IMR-90 (cell line): ENCODE measurements around the gene PKHD1. TPM values are rescaled to one million over a fixed set of nuclear protein-coding genes. Genes with fewer than 3 reads are reported as not detected.

Source experiments
- ATAC-seq: fragments of 200-7000 bp; cut with Tn5 transposase; 2 replicates; pipeline ENCODE4 v1.9.1; 2020; ENCODE audit warnings: low read depth, mild to moderate bottlenecking, moderate library complexity
- BruUV-seq: library from RNA; stranded (reverse); fragments of 400-500 nt; replicated peaks from 2 replicates; lab custom pipeline; 2021; lab: Mats Ljungman, UMichigan
- CTCF ChIA-PET: fragments of 300-600 bp; formaldehyde crosslinking; extraction: SDS; loops from one replicate; lab custom pipeline; 2021; ENCODE audit warnings: antibody characterized with exemption; lab: Yijun Ruan, JAX
- POLR2A ChIA-PET: fragments of 300-600 bp; sonication (Branson Sonifier 250); formaldehyde crosslinking; loops from one replicate; lab custom pipeline; 2022; ENCODE audit warnings: antibody characterized with exemption; ENCODE audit not compliant: unreplicated experiment; lab: Charles Lee
- DNase-seq: peaks from one replicate; pipeline ENCODE4 v3.0.0; 2013
- H2AFZ ChIP-seq: replicated peaks from 2 replicates; pipeline ENCODE3; 2013; ENCODE audit warnings: low read length, mild to moderate bottlenecking; ENCODE audit not compliant: poor library complexity
- H2AK5ac ChIP-seq: 2 replicates; pipeline ENCODE4 v1.6.1; 2013; ENCODE audit warnings: low read depth, low read length, inconsistent platforms
- H2AK9ac ChIP-seq: replicated peaks from 2 replicates; pipeline ENCODE3; 2013; ENCODE audit warnings: mild to moderate bottlenecking, low read depth, low read length, moderate library complexity; ENCODE audit not compliant: poor library complexity
- H2BK120ac ChIP-seq: 2 replicates; pipeline ENCODE4 v1.6.1; 2013; ENCODE audit warnings: low read depth, low read length, inconsistent platforms
- H2BK15ac ChIP-seq: 3 replicates; pipeline ENCODE4 v1.6.1; 2013; ENCODE audit warnings: low read depth, low read length, inconsistent platforms
- H2BK20ac ChIP-seq: 2 replicates; pipeline ENCODE4 v1.6.1; 2013; ENCODE audit warnings: low read depth, mild to moderate bottlenecking, inconsistent platforms, low read length, moderate library complexity
- H2BK5ac ChIP-seq: 2 replicates; pipeline ENCODE4 v1.6.1; 2013; ENCODE audit warnings: mild to moderate bottlenecking, low read depth, low read length, inconsistent platforms; ENCODE audit not compliant: poor library complexity, severe bottlenecking
- H3K14ac ChIP-seq: replicated peaks from 2 replicates; pipeline ENCODE4 v1.6.1; 2013; ENCODE audit warnings: low read depth, low read length, inconsistent platforms
- H3K18ac ChIP-seq: 2 replicates; pipeline ENCODE4 v1.6.1; 2013; ENCODE audit warnings: low read depth, low read length, control low read depth
- H3K23ac ChIP-seq: 2 replicates; pipeline ENCODE4 v1.6.1; 2013; ENCODE audit warnings: low read depth, low read length, inconsistent platforms
- H3K27ac ChIP-seq: 2 replicates; pipeline ENCODE4 v1.5.1; 2013; ENCODE audit warnings: mild to moderate bottlenecking, control low read depth, low read length; ENCODE audit not compliant: insufficient read depth
- H3K27me3 ChIP-seq: 2 replicates; pipeline ENCODE4 v1.6.1; 2013; ENCODE audit warnings: low read length; ENCODE audit not compliant: control insufficient read depth, insufficient read depth
- H3K36me3 ChIP-seq: 2 replicates; pipeline ENCODE4 v1.6.1; 2013; ENCODE audit warnings: low read length, mixed read lengths; ENCODE audit not compliant: control insufficient read depth, insufficient read depth
- H3K4ac ChIP-seq: 2 replicates; pipeline ENCODE4 v1.6.1; 2013; ENCODE audit warnings: low read depth, low read length, inconsistent platforms
- H3K4me1 ChIP-seq: 2 replicates; pipeline ENCODE4 v1.6.1; 2013; ENCODE audit warnings: low read length, mixed read lengths; ENCODE audit not compliant: control insufficient read depth, insufficient read depth
- H3K4me2 ChIP-seq: 2 replicates; pipeline ENCODE4 v1.6.1; 2013; ENCODE audit warnings: low read depth, mild to moderate bottlenecking, control low read depth, low read length, moderate library complexity
- H3K4me3 ChIP-seq: 2 replicates; pipeline ENCODE4 v1.5.1; 2013; ENCODE audit warnings: low read depth, mild to moderate bottlenecking, control low read depth, low read length, moderate library complexity; ENCODE audit not compliant: insufficient read depth
- H3K56ac ChIP-seq: 2 replicates; pipeline ENCODE4 v1.6.1; 2013; ENCODE audit warnings: low read length, inconsistent platforms; ENCODE audit not compliant: insufficient read depth; ENCODE audit errors: extremely low read depth
- H3K79me1 ChIP-seq, 2 experiments: 2 replicates each; pipeline ENCODE4 v1.6.1; 2013; ENCODE audit warnings: low read length in 2 of 2, inconsistent platforms in 1 of 2, low read depth in 1 of 2
- H3K9ac ChIP-seq: 2 replicates; pipeline ENCODE4 v1.6.1; 2013; ENCODE audit warnings: low read depth, low read length, control low read depth
- H3K9me1 ChIP-seq: 2 replicates; pipeline ENCODE4 v1.6.1; 2013; ENCODE audit warnings: low read length, inconsistent platforms; ENCODE audit not compliant: insufficient read depth
- H3K9me3 ChIP-seq: 2 replicates; pipeline ENCODE4 v1.6.1; 2013; ENCODE audit warnings: low read length; ENCODE audit not compliant: control insufficient read depth, insufficient read depth
- H4K20me1 ChIP-seq: 2 replicates; pipeline ENCODE4 v1.6.1; 2013; ENCODE audit warnings: low read length, inconsistent platforms; ENCODE audit not compliant: insufficient read depth
- H4K5ac ChIP-seq: 2 replicates; pipeline ENCODE4 v1.6.1; 2013; ENCODE audit warnings: mild to moderate bottlenecking, low read depth, low read length, control low read depth
- H4K8ac ChIP-seq, 2 experiments: 2 replicates each; pipeline ENCODE4 v1.6.1; 2013; ENCODE audit warnings: low read depth in 2 of 2, low read length in 2 of 2, control low read depth in 1 of 2, inconsistent platforms in 1 of 2
- H4K91ac ChIP-seq: 2 replicates; pipeline ENCODE4 v1.6.1; 2013; ENCODE audit warnings: low read depth, low read length, inconsistent platforms; ENCODE audit not compliant: insufficient read depth
- BHLHE40 ChIP-seq: fragments of 150-350 bp; IDR thresholded peaks from 2 replicates; pipeline ENCODE4 v1.6.1; 2016; ENCODE audit warnings: mild to moderate bottlenecking, low read depth, low read length
- WGBS, 2 experiments: methylation state at CpG; one replicate each; pipeline versions ENCODE4 v1.1.5 to v1.1.7; 2013; ENCODE audit warnings: missing lambda C conversion rate in 2 of 2; ENCODE audit not compliant: insufficient read length in 1 of 2; ENCODE audit errors: extremely low coverage in 2 of 2; 5-methylcytosine and 5-hydroxymethylcytosine counted together
- dilution Hi-C: fragments of 300-500 bp; cut with HindIII; formaldehyde crosslinking; loops from one replicate; pipeline ENCODE4 v1.14.3; 2018; ENCODE audit warnings: low sequenced_read_pairs; ENCODE audit not compliant: unreplicated experiment
- in situ Hi-C: fragments of 300-500 bp; cut with MboI; formaldehyde crosslinking; loops from 3 replicates; pipeline ENCODE4 v1.14.3; 2019; ENCODE audit warnings: low sequenced_read_pairs, inconsistent platforms, mixed read lengths
- intact Hi-C: fragments of 100-400 bp; cut with micrococcal nuclease; formaldehyde crosslinking; loops from 2 replicates; pipeline ENCODE4 v1.10.0; 2022
- polyA plus RNA-seq, 3 experiments: library from polyadenylated mRNA; depleted of rRNA; stranded (reverse); fragments of >200 nt; gene quantifications; 2 replicates each; pipeline ENCODE4 v1.2.3, GENCODE V29; 2012; ENCODE audit warnings: low replicate concordance in 1 of 3
- total RNA-seq: library from RNA; depleted of rRNA; stranded (reverse); fragments of >200 nt; gene quantifications from 2 replicates; pipeline ENCODE4 v1.2.3, GENCODE V29; 2012

PKHD1 gene
- total and polyA plus RNA-seq, 2 of the 4 experiments (the other 2 are of a cell fraction), result not detected

DNA sequence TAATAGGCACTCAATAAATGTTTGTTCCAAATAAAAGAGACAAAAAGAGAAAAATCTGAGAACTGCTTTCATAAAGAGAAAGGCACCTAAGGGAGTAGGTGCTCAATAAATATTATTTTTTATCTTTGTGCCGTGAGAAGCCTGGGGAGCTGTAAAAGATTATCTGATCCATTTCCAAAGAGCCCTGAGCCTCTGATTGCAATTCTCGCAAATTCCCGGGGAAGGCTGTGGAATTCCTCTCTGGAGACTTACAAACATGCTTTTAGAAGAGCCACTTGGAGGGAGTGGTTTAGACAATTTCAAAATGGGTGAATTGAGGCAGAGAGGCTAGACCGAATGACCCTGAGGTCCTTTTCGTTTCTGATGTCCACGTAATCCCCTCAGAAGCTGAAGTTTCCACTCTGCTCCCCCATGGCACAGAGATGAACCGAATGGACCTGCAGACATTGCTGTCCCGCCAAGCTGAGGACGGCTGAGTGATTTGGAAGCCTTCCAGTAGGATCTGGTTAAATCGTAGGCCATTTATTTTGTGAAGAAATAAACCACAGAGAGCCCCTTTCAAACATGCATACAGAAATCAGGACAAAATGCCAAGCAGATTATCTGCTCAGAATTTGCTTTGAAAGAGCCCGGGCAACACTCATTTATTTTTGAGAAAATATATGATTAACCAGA lies 77.8 kb downstream of the PKHD1 start:
- Histone ChIP-seq H4K8ac (no peak overlapping the region), H3K14ac (no peak overlapping the region), H2BK15ac (no peak overlapping the region), H3K4me2 (no peak overlapping the region), H3K27ac (no peak overlapping the region), H3K9ac (no peak overlapping the region), H2BK20ac (no peak overlapping the region), H3K79me1 (no peaks in the 10 kb centered on the region), H2AK5ac (no peak overlapping the region), H4K5ac (no peak overlapping the region), H2BK120ac (no peak overlapping the region), H3K18ac (no peak overlapping the region), H3K9me3 (no peaks in the 10 kb centered on the region), H4K20me1 (no peaks in the 10 kb centered on the region), H3K4me3 (no peak overlapping the region), H3K27me3 (no peaks in the 10 kb centered on the region), H3K56ac (no peak overlapping the region), H3K36me3 (no peaks in the 10 kb centered on the region), H3K4ac (no peak overlapping the region), H3K9me1 (no peaks in the 10 kb centered on the region), H2BK5ac (no peak overlapping the region), H3K23ac (no peak overlapping the region), H2AK9ac (no peak overlapping the region), H2AFZ (no peak overlapping the region), H4K91ac (no peak overlapping the region), H3K4me1 (no peaks in the 10 kb centered on the region)
- dilution Hi-C loops (no loop called here), in situ Hi-C loops (loop anchor here (10.0 to 25.0 kb wide), 2 partner anchors 155 to 1197 kb away; partner anchors contain the start of gene TFAP2B), intact Hi-C loops (no loop called here)
- BruUV-seq, result no TSS peak
- no peak for TF ChIP-seq BHLHE40
- ChIA-PET POLR2A (no interaction called here), CTCF (interaction anchor here (0.8 to 1.5 kb wide), 2 partner anchors 10 to 11 kb away, joined by 3 to 5 read pairs; no protein-coding TSS in a partner anchor)
- DNase-seq (no peak), ATAC-seq (no peak)
- no CpG with 5 or more reads among the region's 11 CpGs for WGBS, 2 experiments
